ENCODE measurements around the gene RPL35.
A peak's percentile ranks its signal among the peaks of the same experiment; 100 is the strongest.

Gene RPL35
- 86.1 to 268 (median 159) reads per million in 17 experiments for total RNA-seq

- peak; percentile 96 to 99 (median 97) for DNase-seq
Observed at GRCh38 chr9:124861342-124862229, at the start of gene RPL35, which contains the start of gene ARPC5L. Gene RPL35 (minus strand): TSS chr9:124861957. CDS start chr9:124861912, 45 bp downstream. Gene ARPC5L (plus strand): TSS chr9:124862130. CDS start chr9:124869291, 7,161 bp downstream.

- no peak for DNase-seq
Observed at GRCh38 chr9:124908098-124908497, 46.3 kb upstream of the RPL35 start.

GRCh38 chr9:124906966-124907365, 45.2 kb upstream of the RPL35 start:
- no peak for DNase-seq

GRCh38 chr9:124899845-124900244, 38.1 kb upstream of the RPL35 start:
- no peak for DNase-seq

GRCh38 chr9:124897570-124898460, 36.1 kb upstream of the RPL35 start:
- DNase-seq, result no peak

GRCh38 chr9:124894741-124895170, 33.0 kb upstream of the RPL35 start:
- DNase-seq, result peak in 3 of 4 experiments; percentile 21 to 41 (median 29)

GRCh38 chr9:124894035-124894740, 32.4 kb upstream of the RPL35 start:
- no peak for DNase-seq

GRCh38 chr9:124890179-124890578, 28.4 kb upstream of the RPL35 start:
- no peak for DNase-seq

- DNase-seq, result no peak
Observed at GRCh38 chr9:124889006-124889405, 27.2 kb upstream of the RPL35 start.

GRCh38 chr9:124887832-124888231, 26.1 kb upstream of the RPL35 start:
- no peak for DNase-seq

GRCh38 chr9:124886866-124887492, 25.2 kb upstream of the RPL35 start:
- no peak for DNase-seq

- no peak for DNase-seq
Observed at GRCh38 chr9:124886461-124886860, 24.7 kb upstream of the RPL35 start.

- DNase-seq, result no peak
Observed at GRCh38 chr9:124885551-124885950, 23.8 kb upstream of the RPL35 start.

- DNase-seq, result no peak
Observed at GRCh38 chr9:124884376-124884775, 22.6 kb upstream of the RPL35 start.

- DNase-seq, result no peak
Observed at GRCh38 chr9:124882231-124882630, 20.5 kb upstream of the RPL35 start.

- no peak for DNase-seq
Observed at GRCh38 chr9:124881138-124881743, 19.5 kb upstream of the RPL35 start.

- DNase-seq, result no peak
Observed at GRCh38 chr9:124880501-124880900, 18.7 kb upstream of the RPL35 start.

- DNase-seq, result no peak
Observed at GRCh38 chr9:124879226-124879625, 17.5 kb upstream of the RPL35 start.

- no peak for DNase-seq
Observed at GRCh38 chr9:124878518-124878917, 16.8 kb upstream of the RPL35 start.

GRCh38 chr9:124878021-124878420, 16.3 kb upstream of the RPL35 start:
- DNase-seq, result no peak

- no peak for DNase-seq
Observed at GRCh38 chr9:124877021-124877782, 15.4 kb upstream of the RPL35 start.
